PC-9 (cell line): Measurements from ENCODE around the gene KRTAP6-3.

Source experiments
- CTCF ChIP-seq: fragments of 200-600 bp; sonication (generic); conservative IDR thresholded peaks from 2 replicates; pipeline ENCODE4 v1.6.1; 2017; ENCODE audit warnings: mixed run types, antibody characterized with exemption, mild to moderate bottlenecking, moderate library complexity
- EZH2 ChIP-seq: fragments of 200-600 bp; sonication (generic); IDR thresholded peaks from 2 replicates; pipeline ENCODE4 v1.8.0; 2017; ENCODE audit warnings: antibody characterized with exemption, low read depth

DNA sequence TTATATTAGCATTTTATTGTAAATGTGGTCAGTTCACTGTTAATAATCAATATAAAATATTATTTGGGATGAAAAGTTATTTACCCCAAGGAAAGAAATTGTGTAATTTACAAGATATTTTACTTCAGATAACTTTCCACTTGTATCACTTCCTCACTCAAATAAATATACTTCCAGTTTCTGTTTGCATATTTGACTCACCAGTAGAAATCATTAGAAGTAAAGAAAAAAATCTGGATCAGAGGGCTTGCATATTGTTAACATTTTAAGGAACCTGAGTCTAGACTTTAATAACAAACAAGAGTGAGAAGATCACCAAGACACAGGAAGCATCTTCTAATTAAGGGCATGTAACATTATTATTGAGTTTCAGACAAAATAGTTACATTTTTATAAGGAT is 27.8 kb downstream of the KRTAP6-3 start:
- TF ChIP-seq EZH2 (no peak), CTCF (no peak)
